NT2/D1 (cell line): Measurements from ENCODE around the gene MYO1D.

ENCODE experiments used
- SUZ12 ChIP-seq: IDR thresholded peaks from 2 replicates; pipeline ENCODE4 v1.6.1; 2011; ENCODE audit not compliant: insufficient read length, insufficient read depth; ENCODE audit errors: extremely low read depth
- YY1 ChIP-seq: IDR thresholded peaks from 2 replicates; pipeline ENCODE4 v1.6.1; 2011; ENCODE audit not compliant: insufficient read length, insufficient read depth
- ZNF274 ChIP-seq: IDR thresholded peaks from 2 replicates; pipeline ENCODE4 v1.6.1; 2011; ENCODE audit warnings: mild to moderate bottlenecking, low read depth, low read length

DNA sequence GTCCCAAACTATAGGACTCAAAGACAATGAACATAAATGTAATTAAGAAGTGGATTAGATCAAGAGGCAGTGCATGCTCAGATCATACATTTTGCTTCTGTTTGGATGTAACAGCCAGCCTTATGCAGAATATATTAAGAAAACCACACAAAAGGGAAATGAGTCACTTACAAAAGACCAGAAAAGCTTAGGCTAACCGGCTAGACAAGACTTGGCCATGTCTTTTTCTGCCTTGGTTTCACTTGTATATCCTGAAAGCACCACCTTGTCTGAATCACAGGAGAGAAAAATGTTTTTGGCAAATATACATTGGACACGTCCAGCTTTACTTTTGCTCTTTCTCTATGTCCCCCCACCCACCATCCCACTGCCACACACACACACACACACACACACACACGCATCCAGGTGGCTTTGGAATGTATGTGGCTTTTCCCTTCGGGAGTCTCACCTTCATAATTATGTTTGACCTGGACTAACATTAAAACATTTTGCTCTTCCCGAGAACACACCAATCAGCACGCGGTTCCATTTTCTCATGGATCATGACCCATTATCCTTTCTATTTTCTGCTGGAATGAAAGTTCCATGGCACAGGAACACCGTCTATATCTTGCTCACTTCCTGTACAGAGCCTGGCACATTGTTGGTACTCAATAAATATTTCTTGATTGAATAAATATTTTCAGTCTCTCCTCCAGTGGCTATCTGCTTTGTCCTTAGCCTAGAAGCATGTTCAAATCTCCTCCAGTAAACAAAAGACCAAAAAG is 325.6 kb downstream of the MYO1D start:
- no peak for TF ChIP-seq YY1
- TF ChIP-seq ZNF274: no peak
- no peak for TF ChIP-seq SUZ12
